ENCODE data around the gene OR13H1.

GRCh38 chrX:131558562-131558961, 14.7 kb downstream of the OR13H1 start:
- TF ChIP-seq, protein P1, sequence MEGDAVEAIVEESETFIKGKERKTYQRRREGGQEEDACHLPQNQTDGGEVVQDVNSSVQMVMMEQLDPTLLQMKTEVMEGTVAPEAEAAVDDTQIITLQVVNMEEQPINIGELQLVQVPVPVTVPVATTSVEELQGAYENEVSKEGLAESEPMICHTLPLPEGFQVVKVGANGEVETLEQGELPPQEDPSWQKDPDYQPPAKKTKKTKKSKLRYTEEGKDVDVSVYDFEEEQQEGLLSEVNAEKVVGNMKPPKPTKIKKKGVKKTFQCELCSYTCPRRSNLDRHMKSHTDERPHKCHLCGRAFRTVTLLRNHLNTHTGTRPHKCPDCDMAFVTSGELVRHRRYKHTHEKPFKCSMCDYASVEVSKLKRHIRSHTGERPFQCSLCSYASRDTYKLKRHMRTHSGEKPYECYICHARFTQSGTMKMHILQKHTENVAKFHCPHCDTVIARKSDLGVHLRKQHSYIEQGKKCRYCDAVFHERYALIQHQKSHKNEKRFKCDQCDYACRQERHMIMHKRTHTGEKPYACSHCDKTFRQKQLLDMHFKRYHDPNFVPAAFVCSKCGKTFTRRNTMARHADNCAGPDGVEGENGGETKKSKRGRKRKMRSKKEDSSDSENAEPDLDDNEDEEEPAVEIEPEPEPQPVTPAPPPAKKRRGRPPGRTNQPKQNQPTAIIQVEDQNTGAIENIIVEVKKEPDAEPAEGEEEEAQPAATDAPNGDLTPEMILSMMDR (IDR thresholded peaks at IDR 0.05), result no peak
- no peak for TF ChIP-seq POLR2A (IDR thresholded peaks at IDR 0.05)
